Measurements from ENCODE around the gene ABCA1.

- TF ChIP-seq EZH2 (IDR thresholded peaks at IDR 0.05; ENCODE audit: low read length, unreplicated experiment) = no peak
- no peak for TF ChIP-seq EZH2phosphoT487 (IDR thresholded peaks at IDR 0.05; ENCODE audit: borderline replicate concordance, low read length)
Measured at GRCh38 chr9:104927216-104927911, 591 bp downstream of the ABCA1 start.

Data from PC-3 (cell line).